Stimulated activated CD4-positive, alpha-beta T cell treated with anti-CD3 and anti-CD28 coated beads, TNF-alpha, amount 100 ng/mL, for 1 hour (primary cell): ENCODE data around the gene DRAXIN.

Experiments used
- DNase-seq, 3 donors: peaks; one replicate each; pipeline ENCODE4 v3.0.0-alpha.2; 2020; ENCODE audit warnings: low read depth in 3 of 3, low spot score in 1 of 3

DRAXIN gene

GRCh38 chr1:11691302-11691914 lies at the start of gene DRAXIN:
Gene DRAXIN, plus strand, starts transcription at chr1:11691710. Its CDS starts 14,549 bp downstream, at chr1:11706259.
- no peak for DNase-seq

- DNase-seq: no peak
These were observed 49.7 kb upstream of the DRAXIN start for GRCh38 chr1:11641776-11642305.

- peak in 2 of 3 donors; percentile 46 to 48 for DNase-seq
These were observed 49.0 kb upstream of the DRAXIN start for GRCh38 chr1:11642418-11643017.

GRCh38 chr1:11643782-11644181 lies 47.7 kb upstream of the DRAXIN start:
- no peak for DNase-seq

- DNase-seq: no peak
These were observed 46.2 kb upstream of the DRAXIN start for GRCh38 chr1:11645270-11645669.

- DNase-seq: peak in 2 of 3 donors; percentile 48 to 79
These were observed 45.7 kb upstream of the DRAXIN start for GRCh38 chr1:11645670-11646265.

GRCh38 chr1:11646317-11646716 lies 45.2 kb upstream of the DRAXIN start:
- no peak for DNase-seq

GRCh38 chr1:11647333-11647732 lies 44.2 kb upstream of the DRAXIN start:
- no peak for DNase-seq

- no peak for DNase-seq
These were observed 43.5 kb upstream of the DRAXIN start for GRCh38 chr1:11648039-11648438.

- DNase-seq: peak in 1 of 3 donors; percentile 39
These were observed 42.8 kb upstream of the DRAXIN start for GRCh38 chr1:11648732-11649158.

GRCh38 chr1:11649237-11649623 lies 42.3 kb upstream of the DRAXIN start:
- no peak for DNase-seq

GRCh38 chr1:11649624-11650330 lies 41.7 kb upstream of the DRAXIN start:
- DNase-seq: no peak

GRCh38 chr1:11650331-11650991 lies 41.0 kb upstream of the DRAXIN start:
- DNase-seq: peak; percentile 47 to 53 (median 48)

- no peak for DNase-seq
These were observed 40.5 kb upstream of the DRAXIN start for GRCh38 chr1:11651017-11651416.

GRCh38 chr1:11652203-11652780 lies 39.2 kb upstream of the DRAXIN start:
- DNase-seq: no peak

- DNase-seq: no peak
These were observed 38.2 kb upstream of the DRAXIN start for GRCh38 chr1:11653101-11653860.

GRCh38 chr1:11653861-11654136 lies 37.7 kb upstream of the DRAXIN start:
- no peak for DNase-seq

GRCh38 chr1:11654137-11654938 lies 37.2 kb upstream of the DRAXIN start, which contains the start of the genes FBXO2 and FBXO44:
Gene FBXO2, minus strand, starts transcription at chr1:11654429. Its CDS starts 89 bp downstream, at chr1:11654340.
Gene FBXO44, plus strand, starts transcription at chr1:11654877. Its CDS starts 959 bp downstream, at chr1:11655836.
- peak; percentile 52 to 63 (median 56) for DNase-seq
